Stomach (tissue), 4 donors: ENCODE measurements around the gene RREB1.

Experiments used
- CTCF ChIP-seq, 7 experiments: fragments of 450-650 bp in 4 of 7; fragments of 200-600 bp in 3 of 7; sonication (generic) in 3 of 7; IDR thresholded peaks; one replicate each; pipeline ENCODE4 v1.5.1; 2016 to 2019; ENCODE audit warnings: antibody characterized with exemption in 7 of 7, control low read depth in 2 of 7, mild to moderate bottlenecking in 1 of 7
- EP300 ChIP-seq: sonication (generic); formaldehyde crosslinking; IDR thresholded peaks from one replicate; pipeline ENCODE4 v1.6.1; 2017; ENCODE audit warnings: antibody characterized with exemption

- TF ChIP-seq CTCF (IDR thresholded peaks at IDR 0.05) (no peak), EP300 (no peak)
Observed at GRCh38 chr6:7200598-7201443, 93.1 kb downstream of the RREB1 start.
